ENCODE measurements around the gene JPH3. TPM values are rescaled to one million over a fixed set of nuclear protein-coding genes. Genes with fewer than 3 reads are reported as not detected.

The JPH3 gene
- total RNA-seq, 1 donor: not detected

- H3K4me3 ChIP-seq (ENCODE audit: low read depth, low read length): no peak overlapping the region
- no peak for DNase-seq (ENCODE audit: low read depth)
- TF ChIP-seq CTCF (IDR thresholded peaks at IDR 0.05; ENCODE audit: insufficient read depth, low read length): no peak
Measured at GRCh38 chr16:87618216-87618615, 15.9 kb downstream of the JPH3 start.

GRCh38 chr16:87619360-87620200 lies 17.3 kb downstream of the JPH3 start:
- no peak for DNase-seq (ENCODE audit: low read depth)

GRCh38 chr16:87620201-87620495 lies 17.8 kb downstream of the JPH3 start:
- H3K4me3 ChIP-seq (ENCODE audit: low read depth, low read length): no peak overlapping the region
- no peak for TF ChIP-seq CTCF (IDR thresholded peaks at IDR 0.05; ENCODE audit: insufficient read depth, low read length)
- no peak for DNase-seq (ENCODE audit: low read depth)

More at GRCh38 chr16:87619360-87620200, 17.3 kb downstream of the JPH3 start:
- no peak overlapping the region for H3K4me3 ChIP-seq (ENCODE audit: low read depth, low read length)
- no peak for TF ChIP-seq CTCF (IDR thresholded peaks at IDR 0.05; ENCODE audit: insufficient read depth, low read length)

- no peak for TF ChIP-seq CTCF (IDR thresholded peaks at IDR 0.05; ENCODE audit: insufficient read depth, low read length)
- H3K4me3 ChIP-seq (ENCODE audit: low read depth, low read length): no peak overlapping the region
Measured at GRCh38 chr16:87621550-87621829, 19.2 kb downstream of the JPH3 start.

GRCh38 chr16:87621976-87622713 lies 19.8 kb downstream of the JPH3 start:
- DNase-seq (ENCODE audit: low read depth): no peak
- H3K4me3 ChIP-seq (ENCODE audit: low read depth, low read length): no peak overlapping the region
- no peak for TF ChIP-seq CTCF (IDR thresholded peaks at IDR 0.05; ENCODE audit: insufficient read depth, low read length)

More at GRCh38 chr16:87621550-87621829, 19.2 kb downstream of the JPH3 start:
- no peak for DNase-seq (ENCODE audit: low read depth)

GRCh38 chr16:87622756-87623319 lies 20.5 kb downstream of the JPH3 start:
- no peak overlapping the region for H3K4me3 ChIP-seq (ENCODE audit: low read depth, low read length)
- no peak for DNase-seq (ENCODE audit: low read depth)
- TF ChIP-seq CTCF (IDR thresholded peaks at IDR 0.05; ENCODE audit: insufficient read depth, low read length): no peak
